OCI-LY1 (cell line): Measurements from ENCODE around the gene FRK.

Source experiments
- H2AFZ ChIP-seq: fragments of 200-600 bp; sonication (generic), shearing (Covaris generic); 2 replicates; pipeline ENCODE4 v1.6.0; 2014; ENCODE audit warnings: antibody characterized with exemption, mild to moderate bottlenecking, low read length
- H3F3A ChIP-seq: fragments of 200-600 bp; sonication (generic), shearing (Covaris generic); 2 replicates; pipeline ENCODE4 v1.6.0; 2014; ENCODE audit warnings: mild to moderate bottlenecking, antibody characterized with exemption, low read length, moderate library complexity; ENCODE audit not compliant: insufficient read depth
- H3K27ac ChIP-seq: fragments of 200-600 bp; sonication (generic); 2 replicates; pipeline ENCODE4 v1.5.1; 2014; ENCODE audit warnings: low read length, mixed run types, mild to moderate bottlenecking, low read depth; ENCODE audit not compliant: poor library complexity, severe bottlenecking
- H3K27me3 ChIP-seq: fragments of 200-600 bp; sonication (generic); 2 replicates; pipeline ENCODE4 v1.6.0; 2014; ENCODE audit warnings: antibody characterized with exemption, mild to moderate bottlenecking, low read length, moderate library complexity; ENCODE audit not compliant: insufficient read depth
- H3K36me3 ChIP-seq: fragments of 200-600 bp; sonication (generic); 2 replicates; pipeline ENCODE4 v1.6.1; 2014; ENCODE audit warnings: mild to moderate bottlenecking, antibody characterized with exemption, low read length, moderate library complexity, mixed read lengths; ENCODE audit not compliant: insufficient read depth
- H3K4me1 ChIP-seq: fragments of 200-600 bp; sonication (generic); 2 replicates; pipeline ENCODE4 v1.5.1; 2014; ENCODE audit warnings: mild to moderate bottlenecking, low read length, moderate library complexity; ENCODE audit not compliant: insufficient read depth, severe bottlenecking
- H3K4me2 ChIP-seq: fragments of 200-600 bp; sonication (generic), shearing (Covaris generic); 2 replicates; pipeline ENCODE4 v1.6.1; 2014; ENCODE audit warnings: low read length
- H3K4me3 ChIP-seq: fragments of 200-600 bp; sonication (generic); 2 replicates; pipeline ENCODE4 v1.5.1; 2014; ENCODE audit warnings: low read length, low read depth, mild to moderate bottlenecking, mixed read lengths; ENCODE audit not compliant: poor library complexity, severe bottlenecking
- H3K79me2 ChIP-seq: fragments of 200-600 bp; shearing (Covaris generic); 2 replicates; pipeline ENCODE4 v1.6.1; 2016; ENCODE audit warnings: mixed run types, low read length, mixed read lengths; ENCODE audit not compliant: insufficient read depth
- H3K9ac ChIP-seq: fragments of 200-600 bp; sonication (generic), shearing (Covaris generic); 2 replicates; pipeline ENCODE4 v1.6.1; 2014; ENCODE audit warnings: mild to moderate bottlenecking, low read length, mixed read lengths
- H3K9me2 ChIP-seq: fragments of 200-600 bp; sonication (generic), shearing (Covaris generic); 2 replicates; pipeline ENCODE4 v1.6.1; 2014; ENCODE audit warnings: low read depth, mild to moderate bottlenecking, low read length, mixed read lengths
- H3K9me3 ChIP-seq: fragments of 200-600 bp; shearing (Covaris generic); 2 replicates; pipeline ENCODE4 v1.6.1; 2014; ENCODE audit warnings: low read length, mixed read lengths
- H4K20me1 ChIP-seq: fragments of 200-600 bp; sonication (generic), shearing (Covaris generic); 2 replicates; pipeline ENCODE4 v1.6.0; 2016; ENCODE audit warnings: mild to moderate bottlenecking, low read length; ENCODE audit not compliant: insufficient read depth
- CTCF ChIP-seq: fragments of 200-600 bp; sonication (generic), shearing (Covaris generic); IDR thresholded peaks from 2 replicates; pipeline ENCODE4 v1.5.1; 2017; ENCODE audit warnings: mild to moderate bottlenecking, antibody characterized with exemption, low read length, moderate library complexity, mixed read lengths
- EZH2 ChIP-seq: fragments of 200-600 bp; sonication (generic), shearing (Covaris generic); IDR thresholded peaks from 2 replicates; pipeline ENCODE4 v1.8.0; 2017; ENCODE audit warnings: borderline replicate concordance, mixed run types, mild to moderate bottlenecking, antibody characterized with exemption, low read length, moderate library complexity, mixed read lengths

Gene FRK

GRCh38 chr6:116078945-116079344 lies 18.3 kb upstream of the FRK start:
- Histone ChIP-seq H3K79me2 (no peaks in the 10 kb centered on the region), H3K9me2 (no peaks in the 10 kb centered on the region), H3K4me1 (no peaks in the 10 kb centered on the region), H3K4me2 (no peak overlapping the region), H3K4me3 (no peak overlapping the region), H3F3A (no peaks in the 10 kb centered on the region), H3K36me3 (no peaks in the 10 kb centered on the region), H3K9ac (no peak overlapping the region), H3K9me3 (no peaks in the 10 kb centered on the region), H2AFZ (no peak overlapping the region), H3K27me3 (no peaks in the 10 kb centered on the region), H3K27ac (no peak overlapping the region), H4K20me1 (no peaks in the 10 kb centered on the region)
- TF ChIP-seq CTCF (no peak), EZH2 (no peak)

- no peaks in the 10 kb centered on the region for H3K27me3 ChIP-seq
- H3F3A ChIP-seq = no peaks in the 10 kb centered on the region
- H3K4me2 ChIP-seq = no peak overlapping the region
- H3K4me3 ChIP-seq = no peak overlapping the region
- H3K9me2 ChIP-seq = no peaks in the 10 kb centered on the region
- H4K20me1 ChIP-seq = no peaks in the 10 kb centered on the region
- no peaks in the 10 kb centered on the region for H3K9me3 ChIP-seq
- no peaks in the 10 kb centered on the region for H3K36me3 ChIP-seq
- H3K9ac ChIP-seq = no peak overlapping the region
- no peaks in the 10 kb centered on the region for H3K79me2 ChIP-seq
- no peak overlapping the region for H3K27ac ChIP-seq
- no peak overlapping the region for H2AFZ ChIP-seq
- H3K4me1 ChIP-seq = no peaks in the 10 kb centered on the region
- TF ChIP-seq EZH2 = no peak
- no peak for TF ChIP-seq CTCF
These were observed 17.8 kb upstream of the FRK start for GRCh38 chr6:116078522-116078921.

GRCh38 chr6:116074732-116075390 lies 14.2 kb upstream of the FRK start:
- Histone ChIP-seq H4K20me1 (no peaks in the 10 kb centered on the region), H3K27ac (no peak overlapping the region), H3K27me3 (no peaks in the 10 kb centered on the region), H3K9me2 (no peaks in the 10 kb centered on the region), H3K36me3 (no peaks in the 10 kb centered on the region), H3F3A (no peaks in the 10 kb centered on the region), H3K4me3 (no peak overlapping the region), H3K9me3 (no peaks in the 10 kb centered on the region), H3K79me2 (no peaks in the 10 kb centered on the region), H3K4me1 (no peaks in the 10 kb centered on the region), H3K9ac (no peak overlapping the region), H3K4me2 (no peak overlapping the region), H2AFZ (no peak overlapping the region)
- TF ChIP-seq CTCF (no peak), EZH2 (no peak)
